HG03565 (cell line): ENCODE data around the gene RAP1GAP2.
"Not testable (repeated sequence)": the region's sequence is repeated elsewhere in the genome, so short reads cannot be mapped to it uniquely, and the experiment has no call there.

Source experiments
- ATAC-seq: cut with Tn5 transposase; IDR thresholded peaks from one replicate; pipeline ENCODE4 v1.9.1; 2021; ENCODE audit warnings: mild to moderate bottlenecking, moderate library complexity; ENCODE audit not compliant: unreplicated experiment

Gene RAP1GAP2

GRCh38 chr17:2796164-2797125, at the start of gene RAP1GAP2:
Gene RAP1GAP2 (plus strand): TSS chr17:2796438. CDS start chr17:2796528, 90 bp downstream.
- ATAC-seq = no peak

DNA sequence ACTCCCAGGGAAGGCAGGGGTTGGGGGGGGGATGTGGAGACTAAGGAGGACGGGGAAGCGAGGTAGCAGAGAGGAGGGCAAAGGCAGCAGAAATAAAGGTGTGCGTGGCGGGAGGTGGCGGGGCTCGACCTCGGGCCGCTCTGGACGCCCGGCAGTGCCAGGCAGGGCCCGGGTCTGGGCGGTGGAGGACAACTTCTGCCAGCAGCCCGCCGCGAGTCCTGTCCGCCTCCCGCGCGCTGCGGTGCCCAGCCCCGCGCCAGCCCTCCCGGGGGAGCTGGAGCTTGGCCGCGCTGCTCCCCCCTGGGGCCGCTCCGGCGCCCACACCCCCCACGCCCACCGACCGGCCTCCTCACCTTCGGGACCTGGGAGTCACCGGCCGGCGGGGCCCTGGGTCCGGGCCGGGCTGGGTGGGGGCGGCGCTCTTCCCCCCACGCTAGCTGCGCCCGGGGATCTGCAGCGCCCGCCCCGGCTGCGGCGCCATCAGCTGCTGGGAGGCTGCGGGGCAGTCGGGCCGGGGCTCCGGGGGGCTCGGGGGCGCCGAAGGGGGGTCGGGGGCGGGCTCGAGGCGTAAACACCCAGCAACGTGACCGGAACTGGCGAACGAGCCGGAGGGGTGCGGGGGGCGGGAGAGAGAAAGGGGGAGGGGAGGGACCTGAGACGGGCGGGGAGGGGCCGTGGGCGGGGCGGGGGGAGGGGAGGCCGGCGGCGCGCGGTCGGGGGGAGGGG, 47.0 kb upstream of the RAP1GAP2 start, which contains the start of gene CCDC92B:
Gene CCDC92B, minus strand, starts transcription at position 595 of the 726 bp plus-strand sequence. CDS start 14,507 bp downstream, outside the sequence.
- no peak for ATAC-seq

GRCh38 chr17:2749784-2750181, 46.5 kb upstream of the RAP1GAP2 start:
- ATAC-seq = no peak

GRCh38 chr17:2750721-2751120, 45.5 kb upstream of the RAP1GAP2 start:
- ATAC-seq = no peak

DNA sequence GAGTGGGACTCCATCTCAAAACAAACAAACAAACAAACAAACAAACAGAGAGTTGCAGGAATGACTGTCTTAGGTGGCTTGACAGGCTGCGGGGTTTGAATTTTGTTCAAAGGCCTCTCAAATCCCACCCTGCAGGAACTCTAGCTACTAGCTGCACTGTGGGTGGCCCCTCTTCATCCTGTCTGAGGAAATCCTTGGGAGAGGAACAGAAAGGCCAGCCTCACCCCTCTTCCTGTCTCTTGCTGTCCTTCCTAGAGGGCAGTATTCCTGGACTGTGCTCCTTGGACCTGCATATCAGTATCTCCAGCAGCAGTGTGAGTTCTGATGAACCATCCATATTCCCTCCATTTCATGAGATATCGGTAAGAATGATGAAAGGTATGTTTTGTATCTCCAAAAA, 44.7 kb upstream of the RAP1GAP2 start:
- ATAC-seq = no peak

DNA sequence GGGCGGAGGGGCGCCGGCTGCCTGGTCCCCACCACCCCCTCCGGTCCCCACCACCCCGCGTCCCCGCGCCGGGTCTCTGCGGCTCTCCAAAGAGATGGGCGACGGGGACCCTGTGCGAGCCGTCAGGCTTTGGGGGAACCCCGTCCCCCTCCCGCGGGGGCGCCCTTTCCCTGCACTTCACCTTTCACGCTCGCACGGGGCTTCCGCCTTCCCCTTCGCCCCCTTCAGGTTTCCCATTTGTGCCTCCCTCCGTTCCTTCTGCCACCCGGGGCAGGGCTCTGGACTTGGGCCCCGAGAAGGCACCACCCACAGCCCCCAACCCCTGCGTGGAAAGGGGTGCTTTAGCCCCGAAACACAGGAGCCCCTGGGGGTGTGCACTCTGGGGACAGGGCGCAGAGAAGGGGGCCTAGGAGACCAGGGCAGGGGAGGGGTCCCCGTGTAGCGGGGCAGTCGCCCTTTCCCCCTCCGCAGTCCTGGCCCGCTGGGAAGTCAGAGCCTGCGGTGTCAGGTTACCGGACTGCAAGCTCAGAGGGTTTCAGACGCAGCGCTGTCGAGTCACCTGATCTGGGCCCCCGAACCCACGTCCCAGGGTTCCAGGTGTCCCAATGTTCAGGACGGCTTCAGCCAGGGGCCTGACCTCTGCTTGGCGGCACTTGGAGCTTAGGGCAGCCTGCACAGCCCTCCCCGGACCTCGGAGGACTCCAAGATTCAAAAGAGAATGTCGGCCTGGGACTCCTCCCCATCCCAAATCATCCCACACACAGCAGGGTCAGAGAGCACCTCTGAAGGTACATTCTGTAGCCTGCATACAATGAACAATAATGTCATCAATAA, 40.1 kb upstream of the RAP1GAP2 start:
- ATAC-seq = no peak

GRCh38 chr17:2758870-2759269, 37.4 kb upstream of the RAP1GAP2 start:
- no peak for ATAC-seq

DNA sequence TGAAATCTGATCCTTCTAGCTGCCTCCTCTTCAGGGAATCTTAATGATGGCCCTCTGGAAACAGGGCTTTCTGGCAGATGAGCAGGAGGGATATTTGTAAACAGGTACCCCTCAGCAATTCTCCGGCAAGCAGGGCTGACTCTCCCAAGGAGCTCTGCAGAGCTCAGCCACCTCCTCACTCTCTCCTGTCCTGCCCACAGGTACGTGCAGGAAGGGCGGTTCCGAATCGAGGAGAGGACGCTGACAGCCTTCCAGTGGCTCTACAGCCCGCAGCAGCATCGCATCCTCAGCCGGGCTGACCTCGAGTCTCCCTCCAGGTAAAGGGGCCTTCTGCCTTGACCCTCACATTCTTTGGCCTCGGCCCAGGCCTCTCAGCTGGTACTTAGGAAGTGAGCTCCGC, 26.1 kb upstream of the RAP1GAP2 start:
- ATAC-seq = no peak

DNA sequence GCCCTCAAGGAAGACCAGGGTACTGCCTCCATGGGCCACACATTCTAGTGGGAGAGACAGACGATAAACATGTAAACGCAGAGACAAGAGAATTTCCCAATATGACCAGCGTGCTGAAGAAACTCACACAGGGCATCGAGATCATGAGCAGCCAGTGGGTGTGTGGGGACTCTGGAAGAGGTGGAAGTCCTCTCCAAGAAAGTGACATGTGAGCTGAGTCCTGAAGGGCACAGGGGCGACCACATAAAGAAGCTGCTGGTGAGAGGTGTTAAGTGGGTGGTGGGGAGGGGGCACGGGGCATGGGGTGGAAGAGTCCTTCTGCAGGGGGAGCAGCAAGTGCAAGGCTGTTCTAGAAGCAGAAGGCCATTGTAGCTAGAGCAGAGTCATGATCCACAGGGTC, 21.0 kb upstream of the RAP1GAP2 start:
- no peak for ATAC-seq

GRCh38 chr17:2776589-2777241, 19.5 kb upstream of the RAP1GAP2 start:
- ATAC-seq = no peak

DNA sequence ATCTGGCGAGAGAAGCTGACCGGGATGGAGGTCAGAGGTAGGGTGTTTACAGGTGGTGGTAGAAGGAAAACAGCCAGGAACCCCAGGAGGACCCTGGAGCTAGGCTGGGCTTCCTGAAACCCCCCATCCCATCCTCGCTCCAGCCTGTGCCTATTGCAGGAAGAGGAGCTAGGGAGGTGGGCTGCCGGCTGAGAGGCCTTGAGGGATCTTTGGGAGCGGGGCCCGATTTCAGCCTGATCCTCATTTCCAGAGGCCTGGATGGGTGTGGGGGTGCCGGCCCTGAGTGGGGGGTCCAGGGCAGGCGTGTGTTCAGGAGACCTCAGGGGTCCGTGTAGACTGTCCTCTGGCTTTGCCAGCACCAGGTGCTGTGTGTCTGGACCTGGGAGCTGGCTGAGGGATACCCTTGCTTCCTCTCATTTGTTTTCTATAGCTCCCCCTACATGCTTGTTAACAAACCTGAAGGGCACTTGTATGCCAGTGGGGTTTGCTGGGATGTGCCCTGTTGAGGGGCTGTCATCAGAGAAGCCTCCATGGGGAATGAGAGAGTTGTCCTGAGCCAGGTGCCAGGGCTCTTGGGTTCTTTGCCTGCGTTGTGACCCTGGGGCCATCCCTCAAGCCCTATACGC, 18.9 kb upstream of the RAP1GAP2 start:
- no peak for ATAC-seq

DNA sequence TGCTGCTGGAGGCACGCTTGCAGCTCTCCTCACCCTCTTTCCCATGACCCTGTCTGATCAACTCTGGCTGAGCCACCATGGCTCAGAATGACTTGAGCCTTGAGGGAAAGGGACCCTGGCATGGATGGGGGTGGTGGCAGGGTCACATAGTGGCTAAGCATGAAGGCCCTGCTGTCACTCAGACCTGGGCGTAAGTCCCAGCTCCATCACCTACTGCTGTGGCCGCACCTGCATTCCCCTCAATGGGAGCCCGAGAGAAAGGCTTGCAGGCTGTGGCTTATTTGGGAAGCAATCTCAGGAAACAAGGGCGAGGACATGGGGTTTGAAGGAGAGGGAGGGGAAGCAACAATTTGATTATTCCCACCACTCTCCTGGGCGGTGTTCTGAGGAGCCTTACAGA, 17.7 kb upstream of the RAP1GAP2 start:
- no peak for ATAC-seq

- ATAC-seq = no peak
Observed at GRCh38 chr17:2779545-2779944, 16.7 kb upstream of the RAP1GAP2 start.

DNA sequence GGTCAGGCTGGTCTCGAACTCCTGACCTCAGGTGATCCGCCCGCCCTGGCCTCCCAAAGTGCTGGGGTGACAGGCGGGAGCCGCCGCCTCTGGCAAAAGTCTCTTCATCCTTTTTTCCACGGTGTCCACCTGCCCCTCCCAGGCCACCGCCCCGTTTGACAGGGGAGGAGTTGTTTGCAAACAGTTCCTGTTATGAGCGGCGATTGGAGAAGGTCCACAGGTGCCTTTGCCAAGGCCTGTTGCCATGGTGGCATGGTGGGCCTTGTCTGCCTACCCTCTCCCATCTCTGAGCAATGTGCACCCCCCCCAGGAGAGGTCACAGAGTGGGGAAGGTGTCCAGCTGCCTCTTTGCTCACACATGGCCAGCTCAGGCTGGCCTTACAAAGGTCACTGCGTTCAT, 16.0 kb upstream of the RAP1GAP2 start:
- ATAC-seq = no peak

- ATAC-seq = no peak
Observed at GRCh38 chr17:2780931-2781454, 15.2 kb upstream of the RAP1GAP2 start.

GRCh38 chr17:2781598-2781997, 14.6 kb upstream of the RAP1GAP2 start:
- not testable (repeated sequence) for ATAC-seq

DNA sequence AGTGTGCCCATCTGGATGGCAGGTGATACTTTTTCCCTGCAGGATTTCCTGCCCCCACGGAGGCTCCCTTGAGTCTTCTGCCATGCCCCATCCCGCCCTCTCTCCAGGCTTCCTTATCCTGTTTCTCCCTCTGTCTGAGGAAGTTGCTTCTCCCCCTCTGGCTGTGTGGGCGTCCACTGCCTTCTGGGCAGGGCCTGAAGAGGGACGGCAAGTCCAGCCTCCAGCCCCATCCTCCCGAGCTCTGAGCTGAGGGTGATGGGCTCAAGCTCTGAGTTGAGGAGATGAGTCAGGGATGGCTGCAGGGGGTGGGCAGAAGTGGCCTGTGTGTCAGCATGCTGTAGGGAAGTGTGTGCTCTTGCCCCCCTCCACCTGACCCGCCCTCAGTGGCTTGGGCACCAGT, 14.2 kb upstream of the RAP1GAP2 start:
- no peak for ATAC-seq

DNA sequence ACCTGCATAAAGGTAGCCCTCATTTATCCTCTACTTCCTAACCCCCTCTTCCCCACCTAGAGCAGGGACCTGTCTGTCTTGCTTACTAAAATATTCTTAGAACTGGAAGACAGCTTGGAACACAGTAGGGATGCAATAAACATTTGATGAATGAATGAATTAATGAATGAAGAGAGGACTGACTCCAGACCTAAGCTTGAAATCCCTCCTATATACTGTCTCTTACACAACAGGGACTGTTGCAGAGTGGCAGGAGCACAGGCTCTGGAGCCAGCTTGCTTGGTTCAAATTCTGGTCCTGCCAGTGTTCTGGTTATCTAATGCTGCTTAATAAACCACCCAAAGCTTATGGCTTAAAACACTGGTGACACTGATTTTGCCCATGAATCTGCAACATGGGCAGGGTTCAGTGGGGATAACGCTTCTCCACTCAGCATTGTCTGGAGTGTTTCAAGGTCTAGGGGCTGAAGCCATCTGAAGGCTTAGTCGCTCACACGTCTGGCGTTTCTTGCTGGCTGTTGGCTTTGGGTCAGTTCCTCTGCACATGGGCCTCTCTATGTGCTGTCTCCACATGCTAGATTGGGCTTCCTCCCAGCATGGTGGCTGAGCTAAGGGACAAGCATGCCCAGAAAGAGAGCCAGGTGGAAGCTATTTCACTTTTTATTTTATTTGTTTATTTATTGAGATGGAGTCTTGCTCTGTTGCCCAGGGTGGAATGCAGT, 12.8 kb upstream of the RAP1GAP2 start:
- no peak for ATAC-seq

- no peak for ATAC-seq
Observed at GRCh38 chr17:2784864-2785263, 11.4 kb upstream of the RAP1GAP2 start.
